GM10266 (cell line): ENCODE measurements around the gene STUM.

ENCODE experiments used
- DNase-seq: peaks from one replicate; pipeline ENCODE4 v3.0.0; 2012; ENCODE audit errors: extremely low spot score
- TF ChIP-seq, protein P1 (sequence below): IDR thresholded peaks from 2 replicates; pipeline ENCODE4 v1.5.1; 2012; ENCODE audit warnings: mild to moderate bottlenecking, low read depth; ENCODE audit not compliant: control insufficient read depth, insufficient read depth; ENCODE audit errors: missing control alignments

Gene STUM

GRCh38 chr1:226640321-226641136 lies 92.0 kb downstream of the STUM start:
- TF ChIP-seq, protein P1, sequence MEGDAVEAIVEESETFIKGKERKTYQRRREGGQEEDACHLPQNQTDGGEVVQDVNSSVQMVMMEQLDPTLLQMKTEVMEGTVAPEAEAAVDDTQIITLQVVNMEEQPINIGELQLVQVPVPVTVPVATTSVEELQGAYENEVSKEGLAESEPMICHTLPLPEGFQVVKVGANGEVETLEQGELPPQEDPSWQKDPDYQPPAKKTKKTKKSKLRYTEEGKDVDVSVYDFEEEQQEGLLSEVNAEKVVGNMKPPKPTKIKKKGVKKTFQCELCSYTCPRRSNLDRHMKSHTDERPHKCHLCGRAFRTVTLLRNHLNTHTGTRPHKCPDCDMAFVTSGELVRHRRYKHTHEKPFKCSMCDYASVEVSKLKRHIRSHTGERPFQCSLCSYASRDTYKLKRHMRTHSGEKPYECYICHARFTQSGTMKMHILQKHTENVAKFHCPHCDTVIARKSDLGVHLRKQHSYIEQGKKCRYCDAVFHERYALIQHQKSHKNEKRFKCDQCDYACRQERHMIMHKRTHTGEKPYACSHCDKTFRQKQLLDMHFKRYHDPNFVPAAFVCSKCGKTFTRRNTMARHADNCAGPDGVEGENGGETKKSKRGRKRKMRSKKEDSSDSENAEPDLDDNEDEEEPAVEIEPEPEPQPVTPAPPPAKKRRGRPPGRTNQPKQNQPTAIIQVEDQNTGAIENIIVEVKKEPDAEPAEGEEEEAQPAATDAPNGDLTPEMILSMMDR, result no peak
- no peak for DNase-seq

DNA sequence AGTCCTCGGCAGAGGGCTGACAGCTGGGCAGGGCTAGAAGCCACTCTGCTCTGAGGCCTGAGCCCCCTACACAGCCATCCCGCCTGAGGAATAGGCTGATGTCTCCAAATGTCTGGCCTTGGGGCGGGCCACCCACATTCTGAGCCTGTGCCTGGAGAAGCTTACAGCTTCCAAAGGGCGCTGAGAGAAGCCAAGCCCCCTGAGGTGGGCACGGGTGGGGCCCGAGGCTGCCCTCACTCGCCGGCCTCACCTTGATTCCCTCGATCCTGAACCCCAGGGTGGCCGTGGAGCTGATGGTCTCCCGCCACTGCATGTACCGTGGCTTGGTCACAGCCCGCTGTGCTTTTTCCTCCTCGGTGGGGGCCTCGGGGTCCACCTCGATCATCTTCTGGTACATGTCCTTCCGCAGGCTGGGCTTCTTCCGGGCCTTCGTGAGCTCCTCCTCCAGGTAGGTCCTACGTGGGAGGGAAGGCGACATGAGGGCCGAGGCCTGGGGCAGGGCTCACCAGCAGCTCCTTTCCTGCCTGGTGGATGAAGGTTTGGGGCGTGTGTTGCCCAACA lies 93.2 kb downstream of the STUM start:
- TF ChIP-seq, protein P1, result no peak
- DNase-seq, result no peak

- no peak for DNase-seq
These were observed 93.9 kb downstream of the STUM start for GRCh38 chr1:226642421-226642820.

DNA sequence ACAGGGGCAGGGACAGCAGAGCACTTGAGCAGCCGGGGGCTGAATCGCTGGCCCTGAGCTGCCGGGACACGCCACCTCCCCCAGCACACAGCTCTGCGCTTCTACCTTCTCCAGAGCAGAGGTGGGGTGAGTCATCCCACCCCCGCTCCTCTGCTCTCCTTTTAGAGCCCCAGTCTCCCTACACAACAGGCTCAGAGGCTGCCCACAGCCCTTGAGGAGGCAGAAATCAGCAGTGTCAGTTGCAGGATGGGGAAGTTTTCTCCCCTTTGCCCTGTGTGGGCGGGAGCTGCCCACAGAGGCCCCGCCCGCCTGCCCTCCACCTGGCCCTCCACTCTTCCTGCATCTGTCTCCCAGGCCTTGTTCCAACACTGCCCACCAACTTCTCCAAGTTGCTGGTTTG lies 94.6 kb downstream of the STUM start:
- peak; percentile 76 for DNase-seq
- TF ChIP-seq, protein P1, result no peak

More at GRCh38 chr1:226642421-226642820, 93.9 kb downstream of the STUM start:
- TF ChIP-seq, protein P1, result no peak

- peak; percentile 62 for DNase-seq
- TF ChIP-seq, protein P1, result peak; percentile 54
These were observed 95.3 kb downstream of the STUM start for GRCh38 chr1:226643611-226644540.

DNA sequence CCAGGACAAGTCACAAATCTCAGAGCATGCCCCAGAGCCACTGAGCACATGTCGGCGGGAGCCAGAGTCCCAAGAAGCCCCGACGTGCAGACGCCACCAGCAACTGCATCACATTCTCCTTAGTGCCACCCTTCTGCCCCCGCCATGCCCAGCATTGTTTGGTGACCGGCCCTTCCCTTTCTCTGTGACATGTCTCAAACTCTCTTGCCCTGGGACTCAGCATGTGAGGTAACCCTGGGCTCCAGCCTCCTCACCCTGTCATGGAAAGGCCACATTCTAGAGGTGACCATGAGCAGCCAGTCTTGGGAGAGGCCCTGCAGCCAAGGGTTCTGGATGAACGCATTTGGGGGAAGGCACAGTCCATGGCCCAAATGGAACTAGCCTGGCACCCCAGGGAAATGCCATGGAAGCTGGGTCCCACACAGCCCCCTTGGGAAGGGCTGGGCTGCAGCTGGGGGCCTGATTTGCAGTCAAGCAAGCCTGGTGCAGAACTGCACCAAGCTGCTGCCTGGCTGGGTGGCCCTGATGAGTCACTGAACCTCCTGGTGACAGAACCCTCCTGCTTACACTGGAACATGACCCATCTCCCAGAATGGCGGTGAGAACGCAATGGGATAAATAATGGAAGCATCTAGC lies 96.1 kb downstream of the STUM start:
- no peak for DNase-seq
- TF ChIP-seq, protein P1, result no peak
